PC-9 (cell line): Measurements from ENCODE around the gene HES4. TPM values are rescaled to one million over a fixed set of nuclear protein-coding genes. Genes with fewer than 3 reads are reported as not detected.

Experiments
- BruUV-seq: library from RNA; stranded (reverse); fragments of 400-500 nt; replicated peaks from 2 replicates; lab custom pipeline; 2021; lab: Mats Ljungman, UMichigan
- CTCF ChIA-PET: fragments of 300-600 bp; sonication (Branson Sonifier 250); formaldehyde crosslinking; loops from one replicate; lab custom pipeline; 2022; ENCODE audit warnings: antibody characterized with exemption; lab: Charles Lee
- POLR2A ChIA-PET: fragments of 300-600 bp; sonication (Branson Sonifier 250); formaldehyde crosslinking; loops from one replicate; lab custom pipeline; 2022; ENCODE audit warnings: antibody characterized with exemption; ENCODE audit not compliant: unreplicated experiment; lab: Charles Lee
- DNase-seq, 2 experiments: peaks; one replicate each; pipeline versions ENCODE4 v3.0.0 to v3.0.0-alpha.2; 2015 to 2022; ENCODE audit warnings: mixed read lengths in 1 of 2
- H2AFZ ChIP-seq: fragments of 200-600 bp; sonication (generic); 2 replicates; pipeline ENCODE4 v1.8.1; 2017; ENCODE audit warnings: antibody characterized with exemption
- H3F3A ChIP-seq: fragments of 200-600 bp; sonication (generic); 2 replicates; pipeline ENCODE4 v1.8.1; 2017; ENCODE audit warnings: antibody characterized with exemption, mild to moderate bottlenecking, low read depth; ENCODE audit not compliant: insufficient read depth
- H3K27ac ChIP-seq: fragments of 200-600 bp; sonication (generic); 2 replicates; pipeline ENCODE4 v1.6.1; 2016; ENCODE audit warnings: mixed run types
- H3K27me3 ChIP-seq: fragments of 200-600 bp; sonication (generic); 2 replicates; pipeline ENCODE4 v1.6.1; 2016; ENCODE audit warnings: low read depth, mixed run types; ENCODE audit not compliant: insufficient read depth
- H3K36me3 ChIP-seq: fragments of 200-600 bp; sonication (generic); 2 replicates; pipeline ENCODE4 v1.6.1; 2016; ENCODE audit warnings: low read depth, mixed run types
- H3K4me1 ChIP-seq: fragments of 200-600 bp; sonication (generic); replicated peaks from 2 replicates; pipeline ENCODE4 v1.6.1; 2016; ENCODE audit warnings: mixed run types; ENCODE audit not compliant: insufficient read depth
- H3K4me2 ChIP-seq: fragments of 200-600 bp; sonication (generic); 2 replicates; pipeline ENCODE4 v1.6.1; 2017; ENCODE audit warnings: mixed run types
- H3K4me3 ChIP-seq: fragments of 200-600 bp; sonication (generic); 2 replicates; pipeline ENCODE4 v1.6.1; 2016; ENCODE audit warnings: mixed run types
- H3K79me2 ChIP-seq: fragments of 200-600 bp; sonication (generic); 2 replicates; pipeline ENCODE4 v1.6.1; 2017; ENCODE audit warnings: low read depth, mixed run types
- H3K9me2 ChIP-seq: fragments of 200-600 bp; sonication (generic); 2 replicates; pipeline ENCODE4 v1.8.1; 2017; ENCODE audit warnings: mild to moderate bottlenecking; ENCODE audit not compliant: insufficient read depth
- H3K9me3 ChIP-seq: fragments of 200-600 bp; sonication (generic); 2 replicates; pipeline ENCODE4 v1.8.1; 2016; ENCODE audit warnings: low read depth; ENCODE audit not compliant: insufficient read depth
- H4K20me1 ChIP-seq: fragments of 200-600 bp; sonication (generic); 2 replicates; pipeline ENCODE4 v1.8.1; 2017; ENCODE audit not compliant: insufficient read depth
- CTCF ChIP-seq: fragments of 200-600 bp; sonication (generic); conservative IDR thresholded peaks from 2 replicates; pipeline ENCODE4 v1.6.1; 2017; ENCODE audit warnings: mixed run types, antibody characterized with exemption, mild to moderate bottlenecking, moderate library complexity
- EZH2 ChIP-seq: fragments of 200-600 bp; sonication (generic); IDR thresholded peaks from 2 replicates; pipeline ENCODE4 v1.8.0; 2017; ENCODE audit warnings: antibody characterized with exemption, low read depth
- intact Hi-C: fragments of 100-400 bp; cut with micrococcal nuclease; formaldehyde crosslinking; loops from one replicate; pipeline ENCODE4 v1.10.0; 2022; ENCODE audit not compliant: unreplicated experiment
- total RNA-seq: library from RNA; stranded (reverse); gene quantifications from 2 replicates; pipeline ENCODE4 v1.2.3, GENCODE V29; 2021

The HES4 gene
- total RNA-seq, 1 experiment from 2014 or later = 19.2 TPM

- intact Hi-C loops = no loop called here
Observed at GRCh38 chr1:958823-959730, 40.8 kb downstream of the HES4 start, which contains the start of gene NOC2L. NOC2L (minus strand) TSS chr1:959256; CDS start chr1:959240, 16 bp downstream.

DNA sequence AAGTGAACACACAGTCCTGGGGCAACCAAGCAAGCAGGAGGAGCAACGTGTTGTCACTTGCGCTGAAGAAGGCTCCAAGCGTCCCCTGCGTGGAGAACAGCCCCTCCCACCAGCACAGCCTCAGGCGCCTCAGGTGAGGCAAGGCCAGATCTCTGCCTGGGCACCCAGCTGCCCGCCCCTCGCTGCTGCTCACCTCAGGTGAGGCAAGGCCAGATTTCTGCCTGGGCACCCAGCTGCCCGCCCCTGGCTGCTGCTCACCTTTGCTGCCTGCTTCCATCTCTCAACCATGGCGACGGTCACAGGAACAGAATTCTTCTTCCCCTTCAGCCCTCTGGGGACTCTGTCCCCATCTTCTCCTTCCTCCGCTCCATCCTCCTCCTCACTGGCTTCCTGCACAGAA, 43.3 kb downstream of the HES4 start:
- 0 out of 2 replicates have a peak, but pooled peaks cover 7% of the 10 kb centered on the region for H3K36me3 ChIP-seq
- H3K4me1 ChIP-seq = peaks cover 9% of the 10 kb centered on the region
- DNase-seq = no peak
- H3K79me2 ChIP-seq = peaks cover 28% of the 10 kb centered on the region
- TF ChIP-seq CTCF (no peak), EZH2 (no peak)
- no peaks in the 10 kb centered on the region for H3K27me3 ChIP-seq
- no peak overlapping the region for H3K4me3 ChIP-seq
- no TSS peak for BruUV-seq
- POLR2A ChIA-PET = no interaction called here
- H3K9me3 ChIP-seq = no peaks in the 10 kb centered on the region
- peaks cover 34% of the 10 kb centered on the region for H4K20me1 ChIP-seq
- CTCF ChIA-PET = no interaction called here
- intact Hi-C loops = no loop called here
- no peak overlapping the region; the same call in 1 of the 2 replicates for H3K4me2 ChIP-seq
- no peaks in the 10 kb centered on the region for H3F3A ChIP-seq
- no peaks in the 10 kb centered on the region for H3K9me2 ChIP-seq
- no peak overlapping the region for H2AFZ ChIP-seq
- no peak overlapping the region for H3K27ac ChIP-seq

More at GRCh38 chr1:958823-959730, 40.8 kb downstream of the HES4 start, which contains the start of gene NOC2L:
- DNase-seq = peak; percentile 72 to 88
- Histone ChIP-seq H3F3A (no peaks in the 10 kb centered on the region), H3K4me3 (peak within 1 kb of the TSS; percentile 100), H3K9me2 (no peaks in the 10 kb centered on the region), H3K79me2 (peaks cover 28% of the 10 kb centered on the region), H3K9me3 (no peaks in the 10 kb centered on the region), H3K36me3 (0 out of 2 replicates have a peak, but pooled peaks cover 4% of the 10 kb centered on the region), H4K20me1 (peaks cover 18% of the 10 kb centered on the region), H3K27me3 (no peaks in the 10 kb centered on the region), H3K27ac (no peak within 1 kb of the TSS), H3K4me2 (peak within 1 kb of the TSS; percentile 98), H3K4me1 (peaks cover 9% of the 10 kb centered on the region), H2AFZ (peak within 1 kb of the TSS; percentile 92)
- CTCF ChIA-PET = interaction anchor here (0.5 to 0.6 kb wide), 2 partner anchors 25 to 28 kb away, joined by 3 read pairs; no protein-coding TSS in a partner anchor
- POLR2A ChIA-PET = interaction anchor here (0.5 kb wide), 1 partner anchor 38 kb away, joined by 3 read pairs; no protein-coding TSS in a partner anchor
- no peak for TF ChIP-seq EZH2
- no peak for TF ChIP-seq CTCF
- TSS peak; percentile 87 for BruUV-seq

DNA sequence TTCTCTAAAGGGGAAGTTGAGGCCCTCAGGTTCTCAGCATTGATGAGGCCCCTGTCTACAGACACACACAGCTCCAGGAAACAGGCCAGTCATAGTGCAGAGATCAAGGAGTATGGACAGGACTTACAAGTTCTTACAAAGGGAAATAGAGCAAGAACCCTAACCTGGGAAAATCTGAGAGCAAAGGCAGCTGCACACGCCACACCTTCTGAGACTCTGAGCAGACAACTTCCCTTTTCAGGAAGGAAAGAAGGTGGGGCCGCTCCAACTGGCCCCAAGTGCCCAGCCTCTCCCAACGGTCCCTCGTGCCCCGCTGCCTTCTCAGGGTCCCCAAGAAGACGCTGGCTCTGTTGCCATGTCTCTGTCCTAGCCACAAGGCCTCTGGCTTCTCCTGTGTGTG, 44.4 kb downstream of the HES4 start:
- Histone ChIP-seq H3K4me3 (no peak overlapping the region), H3K79me2 (peaks cover 28% of the 10 kb centered on the region), H3F3A (no peaks in the 10 kb centered on the region), H3K9me2 (no peaks in the 10 kb centered on the region), H2AFZ (no peak overlapping the region), H3K4me1 (peaks cover 9% of the 10 kb centered on the region), H3K27ac (no peak overlapping the region), H3K27me3 (no peaks in the 10 kb centered on the region), H3K4me2 (no peak overlapping the region), H4K20me1 (peaks cover 37% of the 10 kb centered on the region), H3K9me3 (no peaks in the 10 kb centered on the region), H3K36me3 (0 out of 2 replicates have a peak, but pooled peaks cover 11% of the 10 kb centered on the region)
- POLR2A ChIA-PET = no interaction called here
- CTCF ChIA-PET = no interaction called here
- intact Hi-C loops = no loop called here
- no TSS peak for BruUV-seq
- DNase-seq = no peak
- no peak for TF ChIP-seq CTCF
- TF ChIP-seq EZH2 = no peak
